ENCODE measurements around the gene TMEM207.
"Not testable (repeated sequence)": the region's sequence is repeated elsewhere in the genome, so short reads cannot be mapped to it uniquely, and the experiment has no call there.

Gene TMEM207

GRCh38 chr3:190449801-190450200, at the start of gene TMEM207:
TMEM207 (minus strand) TSS chr3:190449901; CDS start chr3:190449809, 92 bp downstream.
- DNase-seq (ENCODE audit: low read depth), result no peak

GRCh38 chr3:190499122-190499521, 49.4 kb upstream of the TMEM207 start:
- no peak for DNase-seq (ENCODE audit: low read depth)

GRCh38 chr3:190498293-190498692, 48.6 kb upstream of the TMEM207 start:
- DNase-seq (ENCODE audit: low read depth), result no peak

GRCh38 chr3:190497811-190498210, 48.1 kb upstream of the TMEM207 start:
- no peak for DNase-seq (ENCODE audit: low read depth)

GRCh38 chr3:190496859-190497258, 47.2 kb upstream of the TMEM207 start:
- DNase-seq (ENCODE audit: low read depth), result no peak

GRCh38 chr3:190495796-190496195, 46.1 kb upstream of the TMEM207 start:
- no peak for DNase-seq (ENCODE audit: low read depth)

GRCh38 chr3:190495354-190495753, 45.7 kb upstream of the TMEM207 start:
- no peak for DNase-seq (ENCODE audit: low read depth)

GRCh38 chr3:190494907-190495306, 45.2 kb upstream of the TMEM207 start:
- DNase-seq (ENCODE audit: low read depth), result no peak

- DNase-seq (ENCODE audit: low read depth), result no peak
Measured at GRCh38 chr3:190492966-190493365, 43.3 kb upstream of the TMEM207 start.

- DNase-seq (ENCODE audit: low read depth), result no peak
Measured at GRCh38 chr3:190492129-190492528, 42.4 kb upstream of the TMEM207 start.

- no peak for DNase-seq (ENCODE audit: low read depth)
Measured at GRCh38 chr3:190491533-190492054, 41.9 kb upstream of the TMEM207 start.

GRCh38 chr3:190486908-190487607, 37.4 kb upstream of the TMEM207 start:
- DNase-seq (ENCODE audit: low read depth), result no peak

- DNase-seq (ENCODE audit: low read depth), result no peak
Measured at GRCh38 chr3:190486533-190486864, 36.8 kb upstream of the TMEM207 start.

- no peak for DNase-seq (ENCODE audit: low read depth)
Measured at GRCh38 chr3:190485830-190486532, 36.3 kb upstream of the TMEM207 start.

GRCh38 chr3:190481779-190482178, 32.1 kb upstream of the TMEM207 start:
- DNase-seq (ENCODE audit: low read depth), result no peak

- not testable (repeated sequence) for DNase-seq (ENCODE audit: low read depth)
Measured at GRCh38 chr3:190473261-190473660, 23.6 kb upstream of the TMEM207 start.

GRCh38 chr3:190467922-190468321, 18.2 kb upstream of the TMEM207 start:
- DNase-seq (ENCODE audit: low read depth), result no peak

- DNase-seq (ENCODE audit: low read depth), result no peak
Measured at GRCh38 chr3:190458040-190458439, 8.3 kb upstream of the TMEM207 start.

- no peak for DNase-seq (ENCODE audit: low read depth)
Measured at GRCh38 chr3:190456770-190457169, 7.1 kb upstream of the TMEM207 start.

GRCh38 chr3:190455828-190456227, 6.1 kb upstream of the TMEM207 start:
- DNase-seq (ENCODE audit: low read depth), result no peak

- DNase-seq (ENCODE audit: low read depth), result no peak
Measured at GRCh38 chr3:190448256-190448655, 1.4 kb downstream of the TMEM207 start.

- no peak for DNase-seq (ENCODE audit: low read depth)
Measured at GRCh38 chr3:190446573-190447279, 3.0 kb downstream of the TMEM207 start.

- DNase-seq (ENCODE audit: low read depth), result no peak
Measured at GRCh38 chr3:190444576-190445145, 5.0 kb downstream of the TMEM207 start.
